ENCODE measurements around the gene TSG101. TPM values are rescaled to one million over a fixed set of nuclear protein-coding genes. Genes with fewer than 3 reads are reported as not detected.

Gene TSG101
- total RNA-seq, 4 donors from 2014 or later: 37.2 to 97.7 (median 82.0) TPM

DNA sequence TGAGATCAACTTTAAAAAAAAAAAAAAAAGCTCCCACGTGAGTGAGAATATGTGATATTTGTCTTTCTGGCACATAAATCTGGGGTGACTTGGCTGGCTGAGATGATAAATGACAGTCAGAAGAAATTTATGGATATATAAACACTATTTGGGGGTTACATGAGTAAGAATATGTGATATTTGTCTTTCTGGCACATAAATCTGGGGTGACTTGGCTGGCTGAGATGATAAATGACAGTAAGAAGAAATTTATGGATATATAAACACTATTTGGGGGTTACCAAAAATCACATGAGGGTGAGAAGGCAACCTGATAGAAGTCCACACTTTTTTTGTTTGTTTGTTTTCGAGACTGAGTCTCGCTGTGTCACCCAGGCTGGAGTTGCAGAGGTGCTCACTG, 6.6 kb upstream of the TSG101 start:
- intact Hi-C loops (cut with DNase I; ENCODE audit: low total_unique reads): no loop called here
- Histone ChIP-seq H3K27me3 (no peaks in the 10 kb centered on the region), H3K36me3 (no peaks in the 10 kb centered on the region), H3K4me3 (no peak overlapping the region), H3K27ac (no peak overlapping the region), H3K9me3 (no peaks in the 10 kb centered on the region), H3K4me1 (no peaks in the 10 kb centered on the region)
- DNase-seq: no peak
- TF ChIP-seq, protein P1, sequence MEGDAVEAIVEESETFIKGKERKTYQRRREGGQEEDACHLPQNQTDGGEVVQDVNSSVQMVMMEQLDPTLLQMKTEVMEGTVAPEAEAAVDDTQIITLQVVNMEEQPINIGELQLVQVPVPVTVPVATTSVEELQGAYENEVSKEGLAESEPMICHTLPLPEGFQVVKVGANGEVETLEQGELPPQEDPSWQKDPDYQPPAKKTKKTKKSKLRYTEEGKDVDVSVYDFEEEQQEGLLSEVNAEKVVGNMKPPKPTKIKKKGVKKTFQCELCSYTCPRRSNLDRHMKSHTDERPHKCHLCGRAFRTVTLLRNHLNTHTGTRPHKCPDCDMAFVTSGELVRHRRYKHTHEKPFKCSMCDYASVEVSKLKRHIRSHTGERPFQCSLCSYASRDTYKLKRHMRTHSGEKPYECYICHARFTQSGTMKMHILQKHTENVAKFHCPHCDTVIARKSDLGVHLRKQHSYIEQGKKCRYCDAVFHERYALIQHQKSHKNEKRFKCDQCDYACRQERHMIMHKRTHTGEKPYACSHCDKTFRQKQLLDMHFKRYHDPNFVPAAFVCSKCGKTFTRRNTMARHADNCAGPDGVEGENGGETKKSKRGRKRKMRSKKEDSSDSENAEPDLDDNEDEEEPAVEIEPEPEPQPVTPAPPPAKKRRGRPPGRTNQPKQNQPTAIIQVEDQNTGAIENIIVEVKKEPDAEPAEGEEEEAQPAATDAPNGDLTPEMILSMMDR (IDR thresholded peaks at IDR 0.05): no peak
- no peak for TF ChIP-seq POLR2A (IDR thresholded peaks at IDR 0.05)

- H3K4me3 ChIP-seq: peak overlapping the region; percentile 90 to 93
- H3K9me3 ChIP-seq: no peaks in the 10 kb centered on the region
- intact Hi-C loops (cut with DNase I; ENCODE audit: low total_unique reads): no loop called here
- no peak for DNase-seq
- H3K27me3 ChIP-seq: no peaks in the 10 kb centered on the region
- H3K27ac ChIP-seq: peak overlapping the region; percentile 90
- no peaks in the 10 kb centered on the region for H3K4me1 ChIP-seq
- no peaks in the 10 kb centered on the region for H3K36me3 ChIP-seq
- TF ChIP-seq, protein P1 (IDR thresholded peaks at IDR 0.05): no peak
- TF ChIP-seq POLR2A (IDR thresholded peaks at IDR 0.05): no peak
These were observed 770 bp upstream of the TSG101 start for GRCh38 chr11:18527512-18527911.

DNA sequence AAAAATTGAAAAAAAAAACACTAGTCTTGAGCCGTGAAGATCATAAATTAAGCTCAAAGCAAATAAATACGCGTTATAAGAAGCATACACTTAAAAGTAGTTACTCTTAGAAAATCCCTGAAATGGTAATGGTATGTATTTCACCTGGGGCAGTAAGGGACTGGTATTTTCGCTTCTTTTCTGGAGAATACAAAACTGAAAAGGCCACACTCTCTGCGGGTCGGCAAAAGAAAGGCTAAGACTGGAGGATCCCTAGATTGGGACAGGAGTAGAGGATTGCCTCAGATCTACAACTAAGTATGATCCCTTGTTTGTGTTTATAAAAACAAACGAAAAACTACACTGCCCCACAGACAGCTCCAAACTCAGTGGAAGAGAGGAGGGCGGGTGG, 617 bp downstream of the TSG101 start:
- peak overlapping the region; percentile 90 to 93 for H3K4me3 ChIP-seq
- DNase-seq: no peak
- no peak for TF ChIP-seq POLR2A (IDR thresholded peaks at IDR 0.05)
- TF ChIP-seq, protein P1 (IDR thresholded peaks at IDR 0.05): no peak
- peak overlapping the region; percentile 90 for H3K27ac ChIP-seq
- intact Hi-C loops (cut with DNase I; ENCODE audit: low total_unique reads): no loop called here
- no peaks in the 10 kb centered on the region for H3K4me1 ChIP-seq
- H3K36me3 ChIP-seq: no peaks in the 10 kb centered on the region
- H3K27me3 ChIP-seq: no peaks in the 10 kb centered on the region
- H3K9me3 ChIP-seq: no peaks in the 10 kb centered on the region

DNA sequence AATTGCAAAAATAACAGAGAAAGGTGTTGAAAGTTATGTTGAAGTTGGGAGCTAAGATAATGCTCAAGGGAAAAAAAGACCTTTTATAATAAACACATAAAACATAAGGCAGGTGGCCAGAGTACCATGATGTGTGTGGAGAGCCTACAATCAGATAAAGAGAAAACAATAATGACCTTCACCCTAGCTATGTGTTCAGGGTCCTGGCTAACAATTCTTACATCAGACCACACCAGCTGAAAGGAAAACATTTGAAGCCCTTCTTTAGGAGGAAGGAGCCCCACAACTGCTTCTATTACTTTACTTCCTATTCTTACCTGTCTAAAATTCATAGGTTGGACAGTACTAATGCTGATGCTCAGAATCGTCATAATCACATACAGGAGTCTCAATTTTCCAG, 2.5 kb downstream of the TSG101 start:
- DNase-seq: no peak
- Histone ChIP-seq H3K27me3 (no peaks in the 10 kb centered on the region), H3K4me1 (no peaks in the 10 kb centered on the region), H3K36me3 (no peaks in the 10 kb centered on the region), H3K4me3 (no peak overlapping the region), H3K9me3 (no peaks in the 10 kb centered on the region), H3K27ac (no peak overlapping the region)
- no peak for TF ChIP-seq POLR2A (IDR thresholded peaks at IDR 0.05)
- TF ChIP-seq, protein P1 (IDR thresholded peaks at IDR 0.05): no peak
- intact Hi-C loops (cut with DNase I; ENCODE audit: low total_unique reads): no loop called here

GRCh38 chr11:18523084-18523483, 3.7 kb downstream of the TSG101 start:
- Histone ChIP-seq H3K27ac (no peak overlapping the region), H3K4me1 (no peaks in the 10 kb centered on the region), H3K36me3 (no peaks in the 10 kb centered on the region), H3K27me3 (no peaks in the 10 kb centered on the region), H3K4me3 (no peak overlapping the region), H3K9me3 (no peaks in the 10 kb centered on the region)
- intact Hi-C loops (cut with DNase I; ENCODE audit: low total_unique reads): no loop called here
- TF ChIP-seq POLR2A (IDR thresholded peaks at IDR 0.05): no peak
- TF ChIP-seq, protein P1 (IDR thresholded peaks at IDR 0.05): no peak
- DNase-seq: no peak

All from uterus (tissue), 4 donors.